AG10803 (cell line): ENCODE data around the gene AK6.

Source experiments
- DNase-seq: peaks from one replicate; pipeline ENCODE4 v3.0.0; 2010; ENCODE audit warnings: low read depth
- H3K4me3 ChIP-seq: 2 replicates; pipeline ENCODE4 v1.5.1; 2011; ENCODE audit warnings: mild to moderate bottlenecking, low read length, control low read depth
- TF ChIP-seq, protein P1 (sequence below): conservative IDR thresholded peaks from 2 replicates; pipeline ENCODE4 v1.5.1; 2011; ENCODE audit warnings: mild to moderate bottlenecking, low read length, control low read depth, inconsistent platforms

Gene AK6

DNA sequence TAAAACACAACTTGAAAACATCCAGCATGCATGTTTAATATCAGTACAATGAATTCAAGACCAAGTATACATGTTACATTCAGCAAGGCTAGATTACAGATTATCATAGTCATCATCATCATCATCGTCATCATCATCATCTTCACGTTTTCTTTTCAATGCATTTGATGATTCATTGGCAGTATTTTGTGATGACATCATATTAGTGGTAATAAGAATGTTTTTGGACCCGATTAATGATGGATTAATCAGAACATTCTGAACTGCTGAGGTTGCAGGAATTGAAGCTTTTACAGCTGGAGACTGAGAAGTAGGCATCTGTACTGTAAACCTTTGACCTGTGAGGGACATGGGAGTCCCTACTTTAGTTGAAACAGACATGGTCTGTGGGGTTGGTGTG, 4.5 kb downstream of the AK6 start:
- TF ChIP-seq, protein P1, sequence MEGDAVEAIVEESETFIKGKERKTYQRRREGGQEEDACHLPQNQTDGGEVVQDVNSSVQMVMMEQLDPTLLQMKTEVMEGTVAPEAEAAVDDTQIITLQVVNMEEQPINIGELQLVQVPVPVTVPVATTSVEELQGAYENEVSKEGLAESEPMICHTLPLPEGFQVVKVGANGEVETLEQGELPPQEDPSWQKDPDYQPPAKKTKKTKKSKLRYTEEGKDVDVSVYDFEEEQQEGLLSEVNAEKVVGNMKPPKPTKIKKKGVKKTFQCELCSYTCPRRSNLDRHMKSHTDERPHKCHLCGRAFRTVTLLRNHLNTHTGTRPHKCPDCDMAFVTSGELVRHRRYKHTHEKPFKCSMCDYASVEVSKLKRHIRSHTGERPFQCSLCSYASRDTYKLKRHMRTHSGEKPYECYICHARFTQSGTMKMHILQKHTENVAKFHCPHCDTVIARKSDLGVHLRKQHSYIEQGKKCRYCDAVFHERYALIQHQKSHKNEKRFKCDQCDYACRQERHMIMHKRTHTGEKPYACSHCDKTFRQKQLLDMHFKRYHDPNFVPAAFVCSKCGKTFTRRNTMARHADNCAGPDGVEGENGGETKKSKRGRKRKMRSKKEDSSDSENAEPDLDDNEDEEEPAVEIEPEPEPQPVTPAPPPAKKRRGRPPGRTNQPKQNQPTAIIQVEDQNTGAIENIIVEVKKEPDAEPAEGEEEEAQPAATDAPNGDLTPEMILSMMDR, result no peak
- H3K4me3 ChIP-seq, result no peak overlapping the region
- no peak for DNase-seq

DNA sequence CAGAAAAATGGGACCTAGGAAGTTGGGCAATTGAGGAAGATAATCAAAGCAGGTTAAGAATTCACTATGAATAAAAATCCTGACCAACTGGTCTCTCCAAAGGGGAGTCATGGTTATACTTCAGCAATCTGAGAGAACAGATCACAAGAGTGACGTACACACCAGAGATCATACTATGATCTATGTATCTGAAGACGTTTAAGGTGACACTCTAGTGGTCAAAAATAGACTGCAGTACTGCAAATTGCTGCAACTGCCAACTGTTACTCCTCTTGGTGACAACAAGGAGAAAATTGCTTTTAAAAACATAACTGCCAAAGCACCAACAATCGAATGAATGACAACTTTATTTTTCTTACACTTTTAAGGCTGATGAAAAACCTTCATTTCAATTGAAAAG, 4.9 kb downstream of the AK6 start:
- TF ChIP-seq, protein P1, result peak; percentile 42
- DNase-seq, result peak; percentile 9
- no peak overlapping the region for H3K4me3 ChIP-seq

DNA sequence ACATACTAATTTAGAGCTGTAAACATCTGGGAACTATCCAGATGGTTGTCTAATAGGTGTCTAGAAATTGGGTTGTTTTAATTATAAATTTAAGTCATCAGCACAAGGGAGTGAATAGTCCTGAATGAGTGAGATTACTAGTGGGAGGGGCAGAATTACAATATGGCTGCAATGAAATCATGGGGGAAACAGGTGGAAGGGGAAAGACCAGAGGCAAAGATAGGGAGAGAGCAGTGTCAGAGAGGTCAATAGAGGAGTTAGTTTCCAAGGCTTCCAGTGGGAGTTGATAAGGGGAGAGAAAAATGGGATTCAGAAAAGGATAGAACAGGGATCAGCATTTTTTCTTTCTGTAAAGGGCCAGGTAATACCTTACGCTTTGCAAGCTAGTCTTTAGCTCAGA, 8.9 kb downstream of the AK6 start:
- no peak for DNase-seq
- no peak overlapping the region for H3K4me3 ChIP-seq
- TF ChIP-seq, protein P1, result no peak

DNA sequence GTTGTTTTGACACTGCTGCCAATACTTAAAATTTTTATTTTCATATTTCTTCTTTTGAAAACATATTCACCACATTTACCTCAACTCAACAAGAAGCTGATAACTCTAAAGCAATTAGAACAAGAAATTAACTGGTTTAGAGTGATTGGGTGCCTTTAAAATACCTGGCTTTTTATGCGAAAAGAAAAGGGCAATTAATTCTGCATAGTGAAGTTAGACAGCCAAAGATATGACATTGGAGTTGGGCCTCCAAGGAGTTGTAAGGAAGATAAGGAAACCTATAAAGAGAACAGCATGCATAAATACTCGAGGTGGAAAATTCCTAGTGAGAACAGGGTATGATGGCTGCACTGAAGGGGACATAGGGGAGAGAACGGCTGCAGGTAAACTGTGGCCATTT, 9.6 kb downstream of the AK6 start:
- H3K4me3 ChIP-seq, result no peak overlapping the region
- no peak for DNase-seq
- TF ChIP-seq, protein P1, result no peak

DNA sequence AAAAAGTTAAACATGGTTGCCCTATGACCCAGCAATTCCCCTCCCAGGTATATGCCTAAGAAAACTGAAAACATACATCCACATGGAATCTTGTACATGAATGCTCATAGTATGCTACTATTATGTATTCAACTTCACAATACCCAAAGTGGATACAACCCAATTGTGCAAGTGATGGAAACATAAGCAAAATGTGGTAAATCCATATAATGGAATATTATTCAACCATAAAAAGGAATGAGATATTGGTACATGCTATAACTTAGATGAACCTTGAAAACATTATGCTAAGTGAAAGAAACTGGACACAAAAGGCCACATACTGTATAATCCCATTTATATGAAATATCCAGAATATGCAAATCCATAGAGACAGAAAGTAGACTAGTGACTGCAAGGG, 18.7 kb downstream of the AK6 start:
- TF ChIP-seq, protein P1, result no peak
- H3K4me3 ChIP-seq, result no peak overlapping the region
- DNase-seq, result no peak

DNA sequence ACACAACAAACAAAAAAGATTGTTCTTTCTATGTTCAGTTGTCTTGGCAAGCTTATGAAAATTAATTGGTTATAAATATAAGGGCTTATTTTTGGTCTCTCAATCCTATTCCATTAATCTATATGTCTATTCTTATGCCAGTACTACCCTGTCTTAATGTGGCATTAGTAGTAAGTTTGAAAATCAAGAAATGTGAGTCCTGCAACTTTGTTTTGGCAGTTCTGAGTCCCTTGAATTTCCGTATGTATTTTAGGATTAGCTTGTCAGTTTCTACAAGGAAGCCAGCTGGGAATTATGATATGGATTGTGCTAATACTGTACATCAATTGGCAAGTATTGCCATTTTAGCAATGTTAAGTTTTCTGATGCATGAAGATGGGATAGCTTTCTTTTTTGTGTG, 26.2 kb downstream of the AK6 start:
- DNase-seq, result no peak
- TF ChIP-seq, protein P1, result no peak
- H3K4me3 ChIP-seq, result no peak overlapping the region

DNA sequence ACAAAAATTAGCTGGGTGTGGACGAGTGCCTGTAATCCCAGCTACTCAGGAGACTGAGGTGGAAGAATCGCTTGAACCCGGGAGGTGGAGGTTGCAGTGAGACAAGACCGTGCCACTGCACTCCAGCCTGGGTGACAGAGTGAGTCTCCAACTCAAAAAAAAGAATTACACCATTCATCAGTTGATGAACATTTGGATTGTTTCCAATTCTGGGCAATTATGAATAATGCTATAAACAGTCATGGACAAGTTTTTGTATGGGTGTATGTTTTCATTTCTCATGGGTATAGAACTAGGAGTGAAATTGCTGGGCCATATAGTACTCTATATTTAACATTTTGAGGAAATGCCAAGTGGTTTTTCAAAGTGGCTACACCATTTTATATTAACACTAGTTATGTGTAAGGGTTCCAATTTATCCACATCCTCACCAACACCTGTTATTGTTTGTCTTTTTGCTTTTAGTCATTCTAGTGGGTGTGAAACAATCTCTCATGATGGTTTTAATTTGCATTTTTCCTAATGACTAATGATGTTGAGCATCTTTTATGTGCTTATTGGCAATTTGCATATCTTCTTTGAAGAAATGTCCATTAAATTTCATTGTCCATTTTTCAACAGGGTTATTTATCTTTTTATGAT, 27.7 kb downstream of the AK6 start:
- DNase-seq, result no peak
- H3K4me3 ChIP-seq, result no peak overlapping the region
- TF ChIP-seq, protein P1, result no peak
